Activated naive CD4-positive, alpha-beta T cell treated with anti-CD3 and anti-CD28 coated beads, Interleukin-2, amount 50 U/mL, for 72 hours (primary cell): Measurements from ENCODE around the gene CBFA2T2. TPM values are rescaled to one million over a fixed set of nuclear protein-coding genes. Genes with fewer than 3 reads are reported as not detected.

Experiments
- ATAC-seq, 2 donors: fragments of 150-1000 bp; cut with Tn5 transposase; 2 replicates each; pipeline ENCODE4 v1.10.0; 2021; ENCODE audit warnings: mild to moderate bottlenecking in 2 of 2, moderate library complexity in 2 of 2
- DNase-seq, 2 donors: peaks; one replicate each; pipeline ENCODE4 v3.0.0; 2021 to 2022; ENCODE audit warnings: low spot score in 2 of 2
- H3K27ac Mint-ChIP-seq, 2 donors: one replicate each; pipeline ENCODE4 v1.8.0; 2022; ENCODE audit warnings: mild to moderate bottlenecking in 2 of 2, mixed read lengths in 2 of 2
- H3K36me3 Mint-ChIP-seq, 2 donors: one replicate each; pipeline ENCODE4 v1.8.0; 2022; ENCODE audit warnings: mixed read lengths in 2 of 2
- H3K9me3 Mint-ChIP-seq, 2 donors: one replicate each; pipeline ENCODE4 v1.8.0; 2022; ENCODE audit warnings: mixed read lengths in 2 of 2
- total RNA-seq, 2 donors: library from RNA; stranded (reverse); gene quantifications; one replicate each; pipeline ENCODE4 v1.2.3, GENCODE V29; 2022

Gene CBFA2T2
- total RNA-seq, 2 donors from 2014 or later = 13.7 to 16.3 TPM

DNA sequence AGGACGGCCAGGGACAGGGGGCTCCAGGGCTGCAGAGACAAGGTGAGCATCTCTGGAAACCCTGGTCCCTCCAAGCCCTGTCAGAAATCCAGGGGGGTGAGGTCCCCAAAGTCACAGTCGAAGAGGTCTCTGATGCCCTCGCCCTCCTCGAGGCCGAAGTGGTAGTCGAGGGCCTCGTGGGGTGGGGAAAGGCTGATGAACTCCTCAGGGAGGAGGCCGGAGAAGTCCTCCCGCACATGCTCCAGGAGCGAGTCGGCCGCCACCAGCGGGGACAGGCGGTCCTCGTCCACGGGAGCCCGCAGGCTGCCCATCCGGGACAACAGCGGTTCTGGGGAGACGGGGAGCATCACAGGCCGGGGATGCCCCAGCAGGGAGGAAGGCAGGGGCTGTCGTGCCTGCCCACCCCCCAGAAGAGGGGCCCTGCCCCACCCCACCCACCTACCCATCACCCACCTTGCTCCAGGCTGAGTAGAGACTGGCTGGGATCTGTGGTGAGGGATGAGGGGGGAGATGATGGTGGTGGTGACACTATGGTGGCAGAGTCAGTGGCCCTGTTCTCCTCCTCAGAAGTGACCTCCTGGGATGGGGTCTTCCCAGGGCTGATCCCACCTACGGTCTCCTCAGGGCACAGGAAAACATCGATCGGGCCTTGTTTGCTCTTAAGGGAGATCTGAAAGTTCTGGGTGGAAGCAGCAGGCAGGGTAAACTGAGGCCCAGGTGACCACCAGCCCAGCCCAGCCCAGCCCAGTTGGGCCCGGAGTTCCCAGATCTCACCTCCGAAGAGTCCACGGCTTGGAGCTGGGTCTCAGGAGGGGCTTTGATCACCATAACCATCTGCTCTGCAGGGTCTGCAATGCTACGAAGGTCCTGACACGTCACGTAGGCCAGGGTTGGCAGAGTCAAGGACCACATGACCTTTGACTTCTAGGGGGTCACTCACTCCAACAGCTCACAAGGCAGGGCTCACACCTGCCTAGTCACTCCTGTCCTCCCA lies 187.1 kb downstream of the CBFA2T2 start:
- DNase-seq = no peak
- no peak for ATAC-seq
- Mint-ChIP-seq H3K9me3 (no peaks in the 10 kb centered on the region), H3K27ac (no peak overlapping the region), H3K36me3 (peaks cover 10 to 22% of the 10 kb centered on the region in 2 donors)

DNA sequence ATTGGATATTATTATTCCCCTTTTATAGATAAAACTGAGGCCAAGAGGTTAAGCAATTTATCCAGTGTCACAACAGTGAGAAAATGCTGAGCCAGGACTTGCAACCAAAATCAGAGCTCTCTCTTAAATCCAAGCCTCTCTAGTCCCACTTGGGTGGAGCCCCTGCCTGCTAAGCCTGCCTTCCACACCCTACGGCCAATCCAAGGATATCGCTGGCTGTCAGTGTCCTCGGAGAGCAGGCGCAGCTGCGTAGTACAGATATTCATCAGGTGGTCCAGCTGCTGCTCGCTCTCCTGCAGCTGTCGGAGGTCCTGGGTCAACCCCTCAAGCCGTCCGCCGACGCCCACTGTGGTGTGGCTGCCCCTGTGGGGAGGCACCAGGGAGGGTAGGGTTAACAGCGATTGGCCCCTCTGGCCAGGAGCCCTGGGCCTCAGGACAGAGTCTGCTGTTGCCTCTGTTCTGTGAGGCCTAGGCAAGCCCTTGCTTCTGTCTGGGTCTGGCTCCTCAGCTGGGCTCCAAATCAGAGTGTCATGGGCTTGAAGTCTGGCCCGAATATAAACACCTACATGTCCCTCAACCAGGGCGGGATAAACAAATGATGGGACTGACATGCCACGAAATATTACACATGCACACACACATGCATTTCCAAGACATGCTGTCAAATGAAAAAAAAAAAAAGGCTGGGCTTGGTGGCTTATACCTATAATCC lies 188.3 kb downstream of the CBFA2T2 start:
- Mint-ChIP-seq H3K27ac (no peak overlapping the region), H3K9me3 (no peaks in the 10 kb centered on the region), H3K36me3 (peaks cover 10 to 34% of the 10 kb centered on the region in 2 donors)
- no peak for ATAC-seq
- DNase-seq = no peak

DNA sequence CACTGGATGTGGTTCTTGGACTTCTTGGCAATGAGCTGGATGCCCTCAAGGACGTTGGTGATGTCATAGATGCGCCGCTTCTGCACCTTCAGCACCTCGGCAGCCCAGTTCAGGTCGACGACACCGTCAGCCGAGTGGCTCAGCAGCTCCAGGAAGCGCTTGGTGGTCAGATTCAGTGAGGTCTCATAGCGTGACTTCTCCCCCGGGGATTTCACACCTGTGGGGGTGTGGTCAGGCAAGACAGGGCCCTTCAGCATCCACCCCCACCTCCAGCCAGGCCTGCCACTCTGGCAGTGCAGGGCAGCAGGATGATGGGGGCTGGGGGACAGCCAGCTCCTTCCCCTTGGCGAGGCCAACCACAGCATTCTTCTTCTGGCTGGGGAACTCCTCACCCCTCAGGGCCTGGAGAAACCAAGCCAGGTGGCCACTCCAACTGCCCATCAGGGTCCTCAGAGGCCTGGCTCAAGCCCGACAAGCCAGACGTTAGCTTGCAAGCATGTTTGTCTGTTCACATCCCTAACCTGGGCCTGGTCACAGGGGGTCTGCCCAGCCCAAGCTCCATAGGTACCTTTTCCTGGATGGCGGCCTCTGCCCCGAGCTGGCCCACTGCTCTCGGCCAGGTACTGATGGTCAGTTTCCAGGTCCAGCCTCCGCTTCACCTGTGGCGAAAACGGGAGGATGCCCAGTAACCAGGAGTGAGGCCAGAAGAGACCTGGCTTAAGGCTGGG lies 190.0 kb downstream of the CBFA2T2 start:
- H3K9me3 Mint-ChIP-seq = no peaks in the 10 kb centered on the region
- peak; percentile 25 to 72 for ATAC-seq
- H3K36me3 Mint-ChIP-seq = peaks cover 12 to 41% of the 10 kb centered on the region in 2 donors
- DNase-seq = no peak
- peak overlapping the region in 1 of 2 donors; percentile 57 for H3K27ac Mint-ChIP-seq

DNA sequence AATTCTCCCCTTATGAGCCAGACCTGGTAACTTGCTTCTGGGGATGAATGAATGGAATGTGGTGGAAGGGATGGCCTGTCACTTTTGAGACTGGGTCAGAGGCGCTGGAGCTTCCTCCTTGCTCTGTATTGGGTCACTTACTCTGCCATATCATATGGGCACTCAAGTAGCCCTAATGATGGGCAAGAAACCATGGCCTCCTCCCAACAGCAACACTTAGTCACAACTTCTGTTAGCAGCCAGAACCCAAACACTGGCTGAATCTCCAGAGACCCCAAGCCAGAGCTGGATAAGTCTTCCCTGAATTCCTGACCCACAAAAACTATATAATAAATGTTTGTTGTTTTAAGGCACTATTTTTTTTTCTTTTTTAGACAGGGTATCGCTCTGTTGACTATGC lies 190.8 kb downstream of the CBFA2T2 start:
- Mint-ChIP-seq H3K9me3 (no peaks in the 10 kb centered on the region), H3K36me3 (peaks cover 19 to 48% of the 10 kb centered on the region in 2 donors), H3K27ac (peak overlapping the region in 1 of 2 donors; percentile 84)
- no peak for DNase-seq
- ATAC-seq = no peak

DNA sequence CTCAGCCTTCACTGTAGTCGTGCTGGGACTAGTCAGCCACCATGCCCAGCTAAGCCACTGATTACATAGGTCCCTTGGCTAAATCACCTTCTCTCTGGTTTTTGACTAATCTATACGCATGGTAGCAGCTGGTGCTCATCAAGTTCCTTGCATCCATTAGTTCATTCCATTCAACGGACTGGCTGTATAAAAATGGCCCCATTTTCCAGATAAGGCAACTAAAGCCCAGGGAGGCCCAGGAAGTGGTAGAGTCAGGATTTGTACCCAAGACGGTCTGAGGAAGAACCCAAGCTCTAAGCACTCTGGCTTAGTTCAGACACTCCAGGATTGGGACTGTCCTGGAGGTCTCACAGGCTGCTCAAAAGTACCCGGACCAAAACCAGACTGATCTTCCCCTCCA lies 191.4 kb downstream of the CBFA2T2 start:
- Mint-ChIP-seq H3K36me3 (peaks cover 18 to 42% of the 10 kb centered on the region in 2 donors), H3K27ac (peak overlapping the region; percentile 53 to 78), H3K9me3 (no peaks in the 10 kb centered on the region)
- ATAC-seq = no peak
- DNase-seq = no peak

DNA sequence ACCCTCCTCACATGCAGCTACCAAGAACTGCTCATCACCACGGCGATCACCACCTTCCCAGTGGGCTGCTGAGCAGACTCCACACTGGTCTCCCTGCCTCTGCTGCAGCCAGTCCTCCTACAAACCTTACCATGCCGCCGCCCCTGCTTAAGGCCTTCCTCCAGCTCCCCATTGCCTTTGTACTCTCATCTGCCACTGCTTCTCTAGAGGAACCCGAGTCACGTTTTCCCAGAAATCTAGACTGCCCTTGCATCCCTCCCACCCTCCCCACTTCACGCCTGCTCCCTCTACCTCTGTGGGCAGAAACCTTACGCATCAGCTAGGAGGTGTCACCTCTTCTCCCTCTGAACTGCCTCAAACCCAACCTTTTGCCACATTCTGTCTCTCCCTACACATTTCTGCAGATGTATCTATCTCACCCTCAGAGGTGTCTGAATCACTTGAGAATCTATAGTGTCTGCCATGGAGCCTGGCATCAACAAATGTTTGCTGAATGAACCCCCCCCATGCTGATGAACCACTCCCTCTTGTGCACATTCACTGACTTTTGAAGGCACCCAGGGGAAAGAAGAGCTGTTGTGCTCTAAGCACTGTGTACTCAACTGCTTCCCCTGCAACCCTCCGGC lies 191.9 kb downstream of the CBFA2T2 start:
- peaks cover 15 to 38% of the 10 kb centered on the region in 2 donors for H3K36me3 Mint-ChIP-seq
- H3K27ac Mint-ChIP-seq = peak overlapping the region; percentile 72 to 92
- H3K9me3 Mint-ChIP-seq = no peaks in the 10 kb centered on the region
- no peak for DNase-seq
- ATAC-seq = peak in 1 of 2 donors; percentile 19

DNA sequence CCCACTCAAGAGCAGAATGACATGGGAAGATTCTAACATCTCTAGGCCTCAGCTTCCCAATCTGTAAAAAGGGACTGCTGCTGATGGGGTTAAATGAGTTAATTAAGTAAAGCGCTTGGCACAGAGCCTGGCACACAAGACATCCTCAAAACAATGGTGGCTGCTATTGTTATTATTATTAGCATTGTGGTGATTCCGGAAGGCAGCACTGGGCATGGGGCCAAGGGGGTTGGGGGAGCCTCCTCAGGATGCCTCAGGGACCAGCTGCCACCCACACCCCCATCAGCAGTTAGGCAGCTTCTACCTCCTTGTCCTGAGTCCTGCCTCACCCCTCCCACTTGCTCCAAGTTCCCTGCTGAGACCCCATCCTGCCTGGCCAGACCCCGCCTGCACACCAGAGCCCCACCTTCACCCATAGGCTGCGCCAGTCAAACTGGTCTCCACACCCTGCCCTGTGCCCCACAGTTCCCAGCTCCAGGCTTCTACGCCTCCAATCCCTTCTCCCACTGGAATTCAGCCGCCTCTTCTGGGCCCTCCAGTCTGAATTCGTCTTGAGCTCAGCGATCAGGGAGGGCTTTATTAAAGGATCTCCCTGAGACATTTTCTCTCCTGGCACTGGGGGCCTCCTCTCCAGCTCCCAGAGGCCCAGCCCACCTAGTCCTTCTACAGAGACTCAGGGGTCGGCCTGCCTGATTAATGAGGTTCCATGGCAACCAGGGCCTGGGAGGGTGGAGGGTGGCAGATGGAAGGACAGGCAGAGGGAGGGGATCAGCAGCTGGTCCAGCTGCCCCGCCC lies 194.8 kb downstream of the CBFA2T2 start:
- DNase-seq (no peak), ATAC-seq (no peak)
- Mint-ChIP-seq H3K9me3 (no peaks in the 10 kb centered on the region), H3K36me3 (peaks cover 10 to 30% of the 10 kb centered on the region in 2 donors), H3K27ac (peak overlapping the region; percentile 86 to 96)

DNA sequence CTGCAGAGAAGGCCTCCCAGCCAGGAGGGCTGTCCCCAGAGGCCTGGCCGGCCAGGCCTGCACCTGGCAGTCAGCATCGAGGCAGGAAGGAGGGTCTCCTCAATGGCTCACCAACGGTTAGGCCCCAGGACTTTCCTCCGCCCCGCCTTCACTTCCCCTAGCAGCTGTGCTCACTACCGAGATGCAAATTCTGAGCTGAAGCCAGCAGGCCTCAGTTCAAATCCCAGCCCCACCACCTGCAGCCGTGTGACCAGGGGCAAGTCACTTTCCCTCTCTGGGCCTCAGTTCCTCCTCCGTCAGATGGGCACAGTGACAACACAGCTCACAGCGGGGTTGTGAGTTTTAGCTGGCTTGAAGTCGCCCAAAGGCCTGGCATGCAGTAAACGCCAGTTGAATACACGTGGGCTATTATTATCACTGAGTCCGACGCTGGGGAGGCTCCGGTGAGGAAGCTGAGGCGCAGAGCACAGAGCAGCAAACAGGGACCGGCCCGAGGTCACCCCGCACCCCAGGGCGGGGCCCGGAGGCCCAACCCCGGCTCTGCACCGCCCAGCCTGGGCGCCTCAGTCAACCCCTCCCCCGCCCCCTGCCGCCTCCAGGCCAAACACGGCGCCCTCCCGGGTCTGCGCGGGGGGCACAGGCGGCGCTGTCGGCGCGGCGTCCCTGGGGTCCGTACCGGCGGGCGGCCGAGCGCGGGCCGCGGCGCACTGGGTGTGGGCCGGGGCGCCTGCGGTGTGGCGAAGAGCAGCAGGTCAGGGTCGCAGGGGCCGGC lies 195.6 kb downstream of the CBFA2T2 start:
- DNase-seq (peak; percentile 69 to 70), ATAC-seq (peak; percentile 53 to 58)
- Mint-ChIP-seq H3K36me3 (peaks cover 10 to 29% of the 10 kb centered on the region in 2 donors), H3K9me3 (no peaks in the 10 kb centered on the region), H3K27ac (peak overlapping the region; percentile 86 to 96)

DNA sequence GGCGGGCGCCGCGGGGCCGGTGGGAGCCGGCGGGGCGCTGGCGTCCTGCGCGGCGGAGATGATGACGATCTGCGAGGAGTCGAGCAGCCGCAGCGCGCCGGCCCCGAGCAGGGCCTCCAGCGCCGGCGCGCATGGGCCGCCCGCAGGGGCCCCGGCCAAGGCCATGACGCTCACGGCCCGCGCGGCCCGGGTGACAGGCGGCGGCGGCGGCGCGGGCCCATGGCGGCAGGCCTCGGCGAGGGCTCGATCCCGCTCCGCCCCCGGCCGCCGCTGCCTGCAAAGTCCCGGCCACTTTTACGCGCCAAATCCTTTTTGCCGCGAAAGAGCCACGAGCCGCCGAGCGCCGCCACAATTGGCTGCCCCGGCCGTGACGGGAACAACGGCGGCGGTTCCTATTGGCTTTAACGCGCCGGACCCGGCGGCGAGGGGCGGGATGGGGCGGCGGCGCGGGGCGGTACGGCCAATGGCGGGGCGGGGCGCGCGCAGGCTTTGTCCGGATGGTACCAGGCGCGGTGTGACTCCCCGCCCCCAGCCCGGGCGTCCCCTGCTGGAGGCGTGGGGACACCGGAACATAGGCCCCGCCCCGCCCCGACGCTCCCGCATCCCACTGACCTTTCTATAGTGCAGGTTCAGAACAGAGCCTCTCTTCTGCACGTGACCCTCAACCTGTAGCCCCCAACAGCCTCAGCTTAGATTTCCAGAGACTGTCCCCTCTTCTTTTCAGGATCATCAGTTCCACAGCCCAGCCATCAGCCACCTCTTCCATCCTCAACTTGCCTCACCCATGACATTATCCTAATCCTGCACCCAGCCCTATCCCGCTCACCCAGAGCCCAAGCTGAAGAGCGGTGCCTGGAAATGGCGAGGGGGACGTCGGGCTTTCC lies 196.4 kb downstream of the CBFA2T2 start, which contains the start of gene E2F1:
TSS of gene E2F1 (minus strand) at position 286 of the 884 bp plus-strand sequence. CDS start at position 165, 121 bp downstream.
- DNase-seq = peak; percentile 97 to 98
- peak; percentile 84 to 89 for ATAC-seq
- Mint-ChIP-seq H3K27ac (peak within 1 kb of the TSS; percentile 86 to 96), H3K9me3 (no peaks in the 10 kb centered on the region), H3K36me3 (peaks cover 10 to 26% of the 10 kb centered on the region in 2 donors)

DNA sequence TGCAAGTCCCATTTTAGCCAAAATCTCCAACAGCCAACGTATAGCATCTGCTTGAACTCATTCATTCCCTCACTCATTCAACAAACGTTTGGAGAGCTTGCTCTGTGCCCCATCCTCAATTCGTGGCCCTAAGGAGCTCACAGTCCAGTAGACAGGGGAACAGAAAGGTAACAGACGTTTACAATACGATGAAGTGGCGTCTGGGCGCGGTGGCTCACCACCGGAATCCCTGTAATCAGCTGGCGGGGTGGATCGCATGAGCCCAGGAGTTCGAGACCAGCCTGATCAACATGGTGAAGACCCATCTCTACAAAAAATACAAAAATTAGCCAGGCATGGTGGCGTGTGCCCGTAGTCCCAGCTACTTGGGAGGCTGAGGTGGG lies 197.1 kb downstream of the CBFA2T2 start:
- Mint-ChIP-seq H3K9me3 (no peaks in the 10 kb centered on the region), H3K36me3 (peaks cover 10 to 25% of the 10 kb centered on the region in 2 donors), H3K27ac (peak overlapping the region in 1 of 2 donors; percentile 61)
- ATAC-seq (no peak), DNase-seq (no peak)

DNA sequence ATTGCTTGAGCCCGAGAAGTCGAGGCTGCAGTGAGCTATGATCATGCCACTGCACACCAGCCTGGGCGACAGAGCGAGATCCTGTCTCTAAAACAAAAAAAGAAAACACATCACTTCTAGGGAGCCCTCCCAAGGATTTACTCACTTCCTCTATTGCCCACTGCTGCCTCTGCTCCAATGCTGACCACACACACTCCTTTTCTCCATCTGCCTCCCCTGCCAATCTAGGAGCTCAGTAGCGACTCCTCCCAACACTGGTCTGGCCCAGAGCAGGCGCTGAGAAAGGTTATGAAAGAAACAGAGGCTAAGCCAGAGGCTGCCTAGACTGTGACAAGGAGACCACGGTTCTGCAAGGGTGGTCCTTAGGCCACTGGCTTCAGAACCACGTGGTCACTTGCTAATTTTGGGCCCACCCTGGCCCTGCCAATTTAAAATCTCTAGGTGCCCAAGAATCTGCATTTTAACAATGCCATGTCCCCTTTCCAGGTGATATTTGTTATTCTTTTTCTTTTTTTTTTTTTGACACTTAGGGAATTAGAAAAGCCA lies 197.5 kb downstream of the CBFA2T2 start:
- DNase-seq = no peak
- H3K27ac Mint-ChIP-seq = peak overlapping the region; percentile 45 to 51

DNA sequence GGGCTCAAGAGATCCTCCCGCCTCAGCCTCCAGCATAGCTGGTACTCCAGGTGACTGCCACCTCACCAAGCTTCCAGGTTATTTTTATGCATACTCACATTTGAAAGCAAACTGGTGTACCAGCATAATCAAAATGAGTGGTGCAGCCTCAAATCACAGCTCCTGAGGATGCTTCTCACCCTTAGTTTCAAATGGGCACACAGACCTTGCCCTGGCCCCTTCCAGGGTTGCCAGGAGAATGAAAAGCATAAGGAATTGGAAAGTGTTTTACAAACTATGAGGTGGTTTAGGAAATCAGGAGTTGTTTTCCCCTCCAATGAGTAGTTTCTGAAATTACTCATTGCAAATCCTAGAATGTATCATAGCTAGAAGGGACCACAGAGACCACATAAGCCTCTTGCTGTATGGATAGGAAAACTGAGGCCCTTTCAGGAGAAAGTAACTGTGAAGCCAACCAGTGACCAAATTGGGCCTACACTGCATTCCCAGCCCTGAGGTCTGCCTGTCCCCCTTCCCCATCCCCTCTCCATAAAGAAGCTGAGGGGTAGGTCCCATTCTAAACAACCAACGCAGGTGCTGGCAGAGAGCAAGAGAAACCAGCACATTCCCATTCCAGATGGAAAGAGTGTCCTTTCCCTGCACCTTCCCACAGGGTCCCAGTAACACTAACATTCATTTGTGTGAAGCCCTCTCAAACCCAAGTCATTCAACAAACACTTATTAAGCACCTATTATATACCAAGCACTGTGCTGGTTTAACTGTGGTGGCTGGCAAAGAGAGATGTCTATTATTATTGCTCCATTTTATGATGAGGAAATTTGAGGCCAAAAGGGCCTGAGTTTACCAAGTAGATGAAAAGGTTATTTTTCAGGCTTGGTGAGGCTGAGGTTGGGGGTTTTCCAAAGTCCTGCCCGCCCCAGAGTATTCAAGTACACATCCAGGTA lies 198.4 kb downstream of the CBFA2T2 start:
- no peak for DNase-seq
- peak; percentile 2 to 5 for ATAC-seq
- peak overlapping the region; percentile 45 to 51 for H3K27ac Mint-ChIP-seq
- H3K36me3 Mint-ChIP-seq = peaks cover 10 to 12% of the 10 kb centered on the region in 2 donors
- H3K9me3 Mint-ChIP-seq = no peaks in the 10 kb centered on the region

More for the DNA sequence above, 197.5 kb downstream of the CBFA2T2 start:
- H3K36me3 Mint-ChIP-seq = peaks cover 10 to 20% of the 10 kb centered on the region in 2 donors
- no peaks in the 10 kb centered on the region for H3K9me3 Mint-ChIP-seq
- ATAC-seq = no peak
